NT2/D1 (cell line): ENCODE measurements around the gene KIF21A.

Experiments
- DNase-seq: peaks from one replicate; pipeline ENCODE4 v3.0.0-alpha.2; 2011; ENCODE audit warnings: low read depth, low spot score
- H3K27me3 ChIP-seq: 2 replicates; pipeline ENCODE4 v1.6.0; 2011; ENCODE audit warnings: mild to moderate bottlenecking; ENCODE audit not compliant: insufficient read length, insufficient read depth
- H3K36me3 ChIP-seq: 2 replicates; pipeline ENCODE4 v1.6.1; 2011; ENCODE audit warnings: mild to moderate bottlenecking, low read length, mixed read lengths; ENCODE audit not compliant: insufficient read depth, insufficient read length
- H3K4me1 ChIP-seq: 2 replicates; pipeline ENCODE4 v1.5.1; 2011; ENCODE audit not compliant: insufficient read depth, insufficient read length
- H3K4me3 ChIP-seq: 2 replicates; pipeline ENCODE4 v1.5.1; 2011; ENCODE audit warnings: low read depth; ENCODE audit not compliant: insufficient read length
- H3K9ac ChIP-seq: 2 replicates; pipeline ENCODE4 v1.6.0; 2011; ENCODE audit warnings: low read depth; ENCODE audit not compliant: insufficient read length
- H3K9me3 ChIP-seq: 2 replicates; pipeline ENCODE4 v1.5.1; 2011; ENCODE audit warnings: mild to moderate bottlenecking, low read length; ENCODE audit not compliant: insufficient read depth
- SUZ12 ChIP-seq: IDR thresholded peaks from 2 replicates; pipeline ENCODE4 v1.6.1; 2011; ENCODE audit not compliant: insufficient read length, insufficient read depth; ENCODE audit errors: extremely low read depth
- YY1 ChIP-seq: IDR thresholded peaks from 2 replicates; pipeline ENCODE4 v1.6.1; 2011; ENCODE audit not compliant: insufficient read length, insufficient read depth
- ZNF274 ChIP-seq: IDR thresholded peaks from 2 replicates; pipeline ENCODE4 v1.6.1; 2011; ENCODE audit warnings: mild to moderate bottlenecking, low read depth, low read length

The KIF21A gene

GRCh38 chr12:39383114-39383513 lies 59.8 kb downstream of the KIF21A start:
- DNase-seq = no peak
- TF ChIP-seq YY1 = no peak
- no peak for TF ChIP-seq ZNF274
- no peak for TF ChIP-seq SUZ12
- Histone ChIP-seq H3K27me3 (no peaks in the 10 kb centered on the region), H3K4me3 (no peak overlapping the region), H3K9ac (no peak overlapping the region), H3K4me1 (no peaks in the 10 kb centered on the region), H3K36me3 (no peaks in the 10 kb centered on the region), H3K9me3 (no peaks in the 10 kb centered on the region)

- Histone ChIP-seq H3K36me3 (no peaks in the 10 kb centered on the region), H3K4me3 (no peak overlapping the region), H3K9ac (no peak overlapping the region), H3K4me1 (no peaks in the 10 kb centered on the region), H3K9me3 (no peaks in the 10 kb centered on the region), H3K27me3 (no peaks in the 10 kb centered on the region)
- TF ChIP-seq SUZ12 (no peak), ZNF274 (no peak), YY1 (no peak)
- no peak for DNase-seq
Measured at GRCh38 chr12:39380090-39380489, 62.8 kb downstream of the KIF21A start.

- no peaks in the 10 kb centered on the region for H3K9me3 ChIP-seq
- H3K27me3 ChIP-seq = no peaks in the 10 kb centered on the region
- no peaks in the 10 kb centered on the region for H3K36me3 ChIP-seq
- no peaks in the 10 kb centered on the region for H3K4me1 ChIP-seq
- H3K9ac ChIP-seq = no peak overlapping the region
- TF ChIP-seq YY1 = no peak
- no peak for TF ChIP-seq SUZ12
- no peak for TF ChIP-seq ZNF274
- no peak overlapping the region for H3K4me3 ChIP-seq
- DNase-seq = no peak
Measured at GRCh38 chr12:39378341-39378740, 64.6 kb downstream of the KIF21A start.

GRCh38 chr12:39375206-39375808 lies 67.6 kb downstream of the KIF21A start:
- Histone ChIP-seq H3K4me3 (no peak overlapping the region), H3K4me1 (no peaks in the 10 kb centered on the region), H3K9ac (no peak overlapping the region), H3K27me3 (no peaks in the 10 kb centered on the region), H3K36me3 (no peaks in the 10 kb centered on the region), H3K9me3 (no peaks in the 10 kb centered on the region)
- TF ChIP-seq SUZ12 (no peak), YY1 (no peak), ZNF274 (no peak)
- DNase-seq = no peak

GRCh38 chr12:39372929-39373328 lies 70.0 kb downstream of the KIF21A start:
- no peak for TF ChIP-seq YY1
- no peak for TF ChIP-seq ZNF274
- TF ChIP-seq SUZ12 = no peak
- Histone ChIP-seq H3K36me3 (peaks cover 8% of the 10 kb centered on the region), H3K9ac (no peak overlapping the region), H3K4me1 (no peaks in the 10 kb centered on the region), H3K9me3 (no peaks in the 10 kb centered on the region), H3K27me3 (no peaks in the 10 kb centered on the region), H3K4me3 (no peak overlapping the region)
- no peak for DNase-seq

- DNase-seq = no peak
- peaks cover 8% of the 10 kb centered on the region for H3K36me3 ChIP-seq
- no peaks in the 10 kb centered on the region for H3K9me3 ChIP-seq
- H3K4me1 ChIP-seq = no peaks in the 10 kb centered on the region
- H3K27me3 ChIP-seq = no peaks in the 10 kb centered on the region
- H3K9ac ChIP-seq = no peak overlapping the region
- no peak overlapping the region for H3K4me3 ChIP-seq
- no peak for TF ChIP-seq ZNF274
- no peak for TF ChIP-seq SUZ12
- TF ChIP-seq YY1 = no peak
Measured at GRCh38 chr12:39372204-39372925, 70.6 kb downstream of the KIF21A start.

- TF ChIP-seq ZNF274 (no peak), YY1 (no peak), SUZ12 (no peak)
- H3K27me3 ChIP-seq = no peaks in the 10 kb centered on the region
- no peaks in the 10 kb centered on the region for H3K4me1 ChIP-seq
- no peak for DNase-seq
- H3K4me3 ChIP-seq = no peak overlapping the region
- peaks cover 26% of the 10 kb centered on the region for H3K36me3 ChIP-seq
- H3K9ac ChIP-seq = no peak overlapping the region
- no peaks in the 10 kb centered on the region for H3K9me3 ChIP-seq
Measured at GRCh38 chr12:39369756-39370155, 73.2 kb downstream of the KIF21A start.
